GM23338 (cell line): ENCODE data around the gene PDE3B. TPM values are rescaled to one million over a fixed set of nuclear protein-coding genes. Genes with fewer than 3 reads are reported as not detected.

ENCODE experiments used
- ATAC-seq: fragments of 200-7000 bp; cut with Tn5 transposase; 3 replicates; pipeline ENCODE4 v1.9.1; 2020
- DNase-seq: peaks from one replicate; pipeline ENCODE4 v3.0.0-alpha.2; 2015; ENCODE audit warnings: low spot score
- H2AFZ ChIP-seq: fragments of 200-600 bp; sonication (generic); 2 replicates; pipeline ENCODE4 v1.8.0; 2016; ENCODE audit warnings: antibody characterized with exemption, mild to moderate bottlenecking, moderate library complexity
- H3F3A ChIP-seq: fragments of 200-600 bp; sonication (generic); replicated peaks from 2 replicates; pipeline ENCODE4 v1.8.0; 2017; ENCODE audit warnings: antibody characterized with exemption, mixed run types, low read depth
- H3K27ac ChIP-seq: fragments of 200-600 bp; sonication (generic); 2 replicates; pipeline ENCODE4 v1.6.1; 2016; ENCODE audit warnings: low read depth
- H3K27me3 ChIP-seq: fragments of 200-600 bp; sonication (generic); 2 replicates; pipeline ENCODE4 v1.8.0; 2016; ENCODE audit warnings: mild to moderate bottlenecking, mixed run types, moderate library complexity; ENCODE audit not compliant: insufficient read depth
- H3K36me3 ChIP-seq: fragments of 200-600 bp; sonication (generic); 2 replicates; pipeline ENCODE4 v1.8.0; 2016; ENCODE audit warnings: mild to moderate bottlenecking; ENCODE audit not compliant: insufficient read depth
- H3K4me1 ChIP-seq: fragments of 200-600 bp; sonication (generic); 2 replicates; pipeline ENCODE4 v1.8.0; 2016; ENCODE audit warnings: mild to moderate bottlenecking, moderate library complexity; ENCODE audit not compliant: insufficient read depth
- H3K4me2 ChIP-seq: fragments of 200-600 bp; sonication (generic); 2 replicates; pipeline ENCODE4 v1.7.1; 2017; ENCODE audit warnings: mixed run types
- H3K4me3 ChIP-seq: fragments of 200-600 bp; sonication (generic); 2 replicates; pipeline ENCODE4 v1.6.1; 2016; ENCODE audit warnings: mixed run types
- H3K79me2 ChIP-seq: fragments of 200-600 bp; sonication (generic); replicated peaks from 2 replicates; pipeline ENCODE4 v1.8.0; 2017; ENCODE audit warnings: mild to moderate bottlenecking; ENCODE audit not compliant: insufficient read depth
- H3K9me2 ChIP-seq: fragments of 200-600 bp; sonication (generic); 2 replicates; pipeline ENCODE4 v1.8.0; 2017; ENCODE audit not compliant: insufficient read depth
- H4K20me1 ChIP-seq: fragments of 200-600 bp; sonication (generic); replicated peaks from 2 replicates; pipeline ENCODE4 v1.8.0; 2017; ENCODE audit warnings: mild to moderate bottlenecking; ENCODE audit not compliant: insufficient read depth
- H3K27ac Mint-ChIP-seq: 2 replicates; pipeline ENCODE4 v1.8.0; 2020; ENCODE audit warnings: inconsistent platforms, mild to moderate bottlenecking, moderate library complexity, mixed read lengths
- H3K27me3 Mint-ChIP-seq: 3 replicates; pipeline ENCODE4 v1.8.0; 2022; ENCODE audit warnings: low read depth, mild to moderate bottlenecking, moderate library complexity, mixed read lengths, inconsistent platforms; ENCODE audit not compliant: insufficient read depth, poor library complexity
- H3K36me3 Mint-ChIP-seq: 3 replicates; pipeline ENCODE4 v1.8.0; 2021; ENCODE audit warnings: low read depth, mild to moderate bottlenecking, inconsistent platforms, moderate library complexity, mixed read lengths
- H3K4me1 Mint-ChIP-seq: 3 replicates; pipeline ENCODE4 v1.8.0; 2020; ENCODE audit warnings: mild to moderate bottlenecking, inconsistent platforms, mixed read lengths
- H3K4me3 Mint-ChIP-seq: 3 replicates; pipeline ENCODE4 v1.8.0; 2021; ENCODE audit warnings: moderate library complexity, mild to moderate bottlenecking, inconsistent platforms, mixed read lengths
- H3K9me3 Mint-ChIP-seq: 3 replicates; pipeline ENCODE4 v1.8.0; 2020; ENCODE audit warnings: moderate library complexity, mild to moderate bottlenecking, inconsistent platforms, mixed read lengths
- CREB1 ChIP-seq: fragments of 250-450 bp; sonication (Bioruptor Pico); IDR thresholded peaks from 2 replicates; pipeline ENCODE4 v1.5.0; 2020; ENCODE audit warnings: low read depth, mild to moderate bottlenecking, moderate library complexity
- CTCF ChIP-seq, 2 experiments: fragments of 200-600 bp in 1 of 2; sonication (generic) in 1 of 2; conservative IDR thresholded peaks; 2 replicates each; pipeline versions ENCODE4 v1.5.1 to v1.6.1; 2016 to 2017; ENCODE audit warnings: antibody characterized with exemption in 2 of 2, low read depth in 2 of 2, mild to moderate bottlenecking in 2 of 2, moderate library complexity in 1 of 2
- ETS1 ChIP-seq: IDR thresholded peaks from 2 replicates; pipeline ENCODE4 v1.6.1; 2016; ENCODE audit warnings: antibody characterized with exemption
- EZH2phosphoT487 ChIP-seq: fragments of 200-600 bp; sonication (generic); IDR thresholded peaks from one replicate; pipeline ENCODE4 v1.8.1; 2018; ENCODE audit warnings: antibody characterized with exemption; ENCODE audit not compliant: unreplicated experiment
- JUNB ChIP-seq: IDR thresholded peaks from one replicate; pipeline ENCODE4 v1.6.1; 2016; ENCODE audit warnings: antibody characterized with exemption; ENCODE audit not compliant: unreplicated experiment
- POLR2AphosphoS5 ChIP-seq: IDR thresholded peaks from 2 replicates; pipeline ENCODE4 v1.6.1; 2016; ENCODE audit warnings: antibody characterized with exemption, low read depth
- REST ChIP-seq: IDR thresholded peaks from one replicate; pipeline ENCODE4 v1.6.1; 2018; ENCODE audit warnings: antibody characterized with exemption; ENCODE audit not compliant: unreplicated experiment
- STAT1 ChIP-seq: IDR thresholded peaks from one replicate; pipeline ENCODE4 v1.6.1; 2016; ENCODE audit warnings: antibody characterized with exemption; ENCODE audit not compliant: unreplicated experiment
- ZNF331 ChIP-seq: fragments of 250-450 bp; sonication (Bioruptor Pico); IDR thresholded peaks from 2 replicates; pipeline ENCODE4 v1.5.0; 2020; ENCODE audit warnings: low read depth, mild to moderate bottlenecking, moderate library complexity
- polyA plus RNA-seq: library from polyadenylated mRNA; unstranded; fragments of >200 nt; fragmentation: Nextera tagmentation; extraction: Ambion mirVana; gene quantifications from 2 replicates; pipeline ENCODE4 v1.2.1, GENCODE V29; 2016
- total RNA-seq: library from RNA; depleted of rRNA; stranded (reverse); fragments of >200 nt; shearing (Covaris generic); gene quantifications from 2 replicates; pipeline ENCODE4 v1.2.3, GENCODE V29; 2014

PDE3B gene
- total and polyA plus RNA-seq, 2 experiments from 2014 or later: 4.3 to 21.3 TPM

GRCh38 chr11:14607713-14608112, 35.9 kb upstream of the PDE3B start:
- Histone ChIP-seq H3K36me3 (no peaks in the 10 kb centered on the region), H3F3A (no peaks in the 10 kb centered on the region), H3K27ac (no peak overlapping the region), H3K9me2 (no peaks in the 10 kb centered on the region), H2AFZ (no peak overlapping the region), H3K4me3 (no peak overlapping the region), H3K27me3 (no peaks in the 10 kb centered on the region), H3K4me2 (no peak overlapping the region), H3K4me1 (no peaks in the 10 kb centered on the region; the same call in 1 of the 2 replicates), H4K20me1 (no peaks in the 10 kb centered on the region; the same call in 1 of the 2 replicates), H3K79me2 (no peaks in the 10 kb centered on the region)
- Mint-ChIP-seq H3K27ac (no peak overlapping the region), H3K4me3 (no peak overlapping the region), H3K36me3 (peaks cover 7% of the 10 kb centered on the region; the same call in 2 of the 3 replicates), H3K27me3 (no peaks in the 10 kb centered on the region), H3K9me3 (no peaks in the 10 kb centered on the region), H3K4me1 (peaks cover 3% of the 10 kb centered on the region; the same call in 1 of the 3 replicates)
- ATAC-seq (no peak), DNase-seq (no peak)
- TF ChIP-seq REST (no peak), CTCF (conservative IDR thresholded peaks at IDR 0.05; ENCODE audit: low read depth in 2 of 2) (no peak), EZH2phosphoT487 (no peak), CREB1 (CRISPR knock-in tag) (no peak), JUNB (no peak), ETS1 (no peak), ZNF331 (CRISPR knock-in tag) (no peak), POLR2AphosphoS5 (no peak)

GRCh38 chr11:14609902-14610301, 33.7 kb upstream of the PDE3B start:
- Histone ChIP-seq H2AFZ (no peak overlapping the region), H4K20me1 (no peaks in the 10 kb centered on the region), H3K9me2 (no peaks in the 10 kb centered on the region), H3K79me2 (no peaks in the 10 kb centered on the region), H3K36me3 (no peaks in the 10 kb centered on the region), H3K4me1 (no peaks in the 10 kb centered on the region; the same call in 1 of the 2 replicates), H3K27me3 (no peaks in the 10 kb centered on the region), H3F3A (no peaks in the 10 kb centered on the region), H3K27ac (no peak overlapping the region), H3K4me2 (no peak overlapping the region), H3K4me3 (no peak overlapping the region)
- no peaks in the 10 kb centered on the region for H3K9me3 Mint-ChIP-seq
- H3K27ac Mint-ChIP-seq: no peak overlapping the region
- no peak overlapping the region for H3K4me3 Mint-ChIP-seq
- peaks cover 7% of the 10 kb centered on the region; the same call in 2 of the 3 replicates for H3K36me3 Mint-ChIP-seq
- H3K4me1 Mint-ChIP-seq: peaks cover 3% of the 10 kb centered on the region; the same call in 1 of the 3 replicates
- no peak for DNase-seq
- no peak for ATAC-seq
- no peaks in the 10 kb centered on the region for H3K27me3 Mint-ChIP-seq
- TF ChIP-seq CREB1 (CRISPR knock-in tag) (no peak), POLR2AphosphoS5 (no peak), ZNF331 (CRISPR knock-in tag) (no peak), CTCF (conservative IDR thresholded peaks at IDR 0.05; ENCODE audit: low read depth in 2 of 2) (no peak), STAT1 (no peak), EZH2phosphoT487 (no peak)
